NK-92 treated with Interleukin-12 subunit alpha and Interleukin-12 subunit beta, amount 100 ng/mL, for 24 hours (cell line): ENCODE data around the gene PRSS27.
A peak's percentile ranks its signal among the peaks of the same experiment; 100 is the strongest.

Source experiments
- DNase-seq: peaks from one replicate; lab custom pipeline; 2025; lab: John Stamatoyannopoulos, UW

PRSS27 gene

GRCh38 chr16:2720064-2720457 lies at the start of gene PRSS27:
Gene PRSS27 (minus strand): TSS chr16:2720224. CDS start chr16:2720160, 64 bp downstream.
- DNase-seq: no peak

GRCh38 chr16:2769675-2770056 lies 49.6 kb upstream of the PRSS27 start:
- no peak for DNase-seq

- DNase-seq: no peak
Measured at GRCh38 chr16:2769100-2769529, 49.1 kb upstream of the PRSS27 start.

GRCh38 chr16:2768403-2769089 lies 48.5 kb upstream of the PRSS27 start:
- DNase-seq: no peak

GRCh38 chr16:2767891-2768290 lies 47.9 kb upstream of the PRSS27 start:
- DNase-seq: no peak

- no peak for DNase-seq
Measured at GRCh38 chr16:2767140-2767731, 47.2 kb upstream of the PRSS27 start.

GRCh38 chr16:2766430-2767139 lies 46.6 kb upstream of the PRSS27 start:
- DNase-seq: no peak

- DNase-seq: no peak
Measured at GRCh38 chr16:2765462-2766404, 45.7 kb upstream of the PRSS27 start.

GRCh38 chr16:2764718-2765117 lies 44.7 kb upstream of the PRSS27 start:
- DNase-seq: no peak

GRCh38 chr16:2763173-2763572 lies 43.1 kb upstream of the PRSS27 start:
- no peak for DNase-seq

GRCh38 chr16:2762711-2763110 lies 42.7 kb upstream of the PRSS27 start:
- DNase-seq: no peak

GRCh38 chr16:2761886-2762583 lies 42.0 kb upstream of the PRSS27 start:
- DNase-seq: no peak

- DNase-seq: no peak
Measured at GRCh38 chr16:2761472-2761871, 41.4 kb upstream of the PRSS27 start.

GRCh38 chr16:2757344-2757743 lies 37.3 kb upstream of the PRSS27 start:
- DNase-seq: no peak

- no peak for DNase-seq
Measured at GRCh38 chr16:2756288-2757015, 36.4 kb upstream of the PRSS27 start.

- no peak for DNase-seq
Measured at GRCh38 chr16:2755158-2755557, 35.1 kb upstream of the PRSS27 start.

- no peak for DNase-seq
Measured at GRCh38 chr16:2753733-2754020, 33.7 kb upstream of the PRSS27 start.

- peak; percentile 91 for DNase-seq
Measured at GRCh38 chr16:2752850-2753732, 33.1 kb upstream of the PRSS27 start.

- peak; percentile 94 for DNase-seq
Measured at GRCh38 chr16:2752035-2752849, 32.2 kb upstream of the PRSS27 start, which contains the start of gene SRRM2. Gene SRRM2 (plus strand): TSS chr16:2752638. CDS start chr16:2756365, 3,727 bp downstream.
